ENCODE results near the gene CGREF1.

Gene CGREF1

GRCh38 chr2:27057184-27057583 lies 61.7 kb downstream of the CGREF1 start:
- no peak for DNase-seq (ENCODE audit: low read depth)
- no peak overlapping the region for H3K4me3 ChIP-seq (ENCODE audit: low read length)
- no peak for TF ChIP-seq CTCF (conservative IDR thresholded peaks at IDR 0.05; ENCODE audit: low read length)

GRCh38 chr2:27054721-27055120 lies 64.2 kb downstream of the CGREF1 start:
- H3K4me3 ChIP-seq (ENCODE audit: low read length): no peak overlapping the region
- no peak for TF ChIP-seq CTCF (conservative IDR thresholded peaks at IDR 0.05; ENCODE audit: low read length)
- DNase-seq (ENCODE audit: low read depth): no peak

GRCh38 chr2:27053776-27054175 lies 65.2 kb downstream of the CGREF1 start:
- no peak for DNase-seq (ENCODE audit: low read depth)
- H3K4me3 ChIP-seq (ENCODE audit: low read length): no peak overlapping the region
- no peak for TF ChIP-seq CTCF (conservative IDR thresholded peaks at IDR 0.05; ENCODE audit: low read length)

DNA sequence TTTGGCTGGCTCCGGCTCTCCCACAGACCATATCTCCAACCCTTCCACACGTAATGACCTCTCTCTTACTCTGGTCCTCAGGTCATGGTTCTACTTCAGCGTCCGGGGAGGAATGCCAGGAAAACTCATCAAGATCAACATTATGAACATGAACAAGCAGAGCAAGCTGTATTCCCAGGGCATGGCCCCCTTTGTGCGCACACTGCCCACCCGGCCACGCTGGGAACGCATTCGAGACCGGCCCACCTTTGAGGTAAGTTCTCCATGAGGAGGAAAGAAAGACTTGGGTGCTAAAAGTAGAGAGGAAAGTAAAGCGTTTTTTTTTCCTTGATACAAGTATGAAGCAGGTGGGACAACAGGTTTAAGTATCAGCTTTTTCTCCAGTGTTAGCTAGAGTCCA lies 65.6 kb downstream of the CGREF1 start:
- H3K4me3 ChIP-seq (ENCODE audit: low read length): no peak overlapping the region
- no peak for TF ChIP-seq CTCF (conservative IDR thresholded peaks at IDR 0.05; ENCODE audit: low read length)
- no peak for DNase-seq (ENCODE audit: low read depth)

DNA sequence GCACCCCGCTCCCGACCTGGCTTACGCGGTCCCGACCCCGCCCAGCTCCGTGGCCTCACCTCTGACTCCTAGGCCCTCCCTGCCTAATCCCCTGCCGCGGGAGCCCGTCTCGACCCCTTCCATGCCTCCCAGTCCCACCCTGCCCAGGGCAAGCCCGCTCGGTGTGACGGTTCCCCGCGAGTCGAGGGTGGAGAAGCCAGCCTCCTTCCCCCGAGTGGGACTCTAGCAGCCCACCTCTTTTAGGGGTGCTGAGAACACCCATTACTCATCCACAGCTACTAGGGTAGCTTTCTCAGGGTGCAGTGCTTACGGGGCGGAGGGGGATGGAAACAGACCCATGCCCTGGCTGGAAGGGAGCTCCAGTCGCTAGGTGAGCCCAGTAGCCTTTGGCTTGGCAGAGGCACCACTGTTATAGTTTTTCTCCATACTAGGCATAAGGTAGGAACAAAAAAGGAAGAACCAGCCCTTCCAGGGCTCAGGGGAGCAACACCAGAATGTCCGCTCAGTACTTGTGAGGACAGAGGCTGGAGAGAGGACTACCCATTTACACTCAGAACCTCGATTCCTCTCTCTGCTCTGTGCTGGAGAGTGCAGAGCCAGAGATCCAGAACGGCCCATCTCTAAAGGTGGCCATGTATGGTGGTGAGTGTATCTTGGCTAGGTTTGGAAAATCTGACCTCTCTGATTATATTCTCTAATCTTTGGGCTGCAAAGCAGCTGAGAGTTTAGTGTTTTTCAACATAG lies 66.9 kb downstream of the CGREF1 start:
- DNase-seq (ENCODE audit: low read depth): no peak
- no peak for TF ChIP-seq CTCF (conservative IDR thresholded peaks at IDR 0.05; ENCODE audit: low read length)

DNA sequence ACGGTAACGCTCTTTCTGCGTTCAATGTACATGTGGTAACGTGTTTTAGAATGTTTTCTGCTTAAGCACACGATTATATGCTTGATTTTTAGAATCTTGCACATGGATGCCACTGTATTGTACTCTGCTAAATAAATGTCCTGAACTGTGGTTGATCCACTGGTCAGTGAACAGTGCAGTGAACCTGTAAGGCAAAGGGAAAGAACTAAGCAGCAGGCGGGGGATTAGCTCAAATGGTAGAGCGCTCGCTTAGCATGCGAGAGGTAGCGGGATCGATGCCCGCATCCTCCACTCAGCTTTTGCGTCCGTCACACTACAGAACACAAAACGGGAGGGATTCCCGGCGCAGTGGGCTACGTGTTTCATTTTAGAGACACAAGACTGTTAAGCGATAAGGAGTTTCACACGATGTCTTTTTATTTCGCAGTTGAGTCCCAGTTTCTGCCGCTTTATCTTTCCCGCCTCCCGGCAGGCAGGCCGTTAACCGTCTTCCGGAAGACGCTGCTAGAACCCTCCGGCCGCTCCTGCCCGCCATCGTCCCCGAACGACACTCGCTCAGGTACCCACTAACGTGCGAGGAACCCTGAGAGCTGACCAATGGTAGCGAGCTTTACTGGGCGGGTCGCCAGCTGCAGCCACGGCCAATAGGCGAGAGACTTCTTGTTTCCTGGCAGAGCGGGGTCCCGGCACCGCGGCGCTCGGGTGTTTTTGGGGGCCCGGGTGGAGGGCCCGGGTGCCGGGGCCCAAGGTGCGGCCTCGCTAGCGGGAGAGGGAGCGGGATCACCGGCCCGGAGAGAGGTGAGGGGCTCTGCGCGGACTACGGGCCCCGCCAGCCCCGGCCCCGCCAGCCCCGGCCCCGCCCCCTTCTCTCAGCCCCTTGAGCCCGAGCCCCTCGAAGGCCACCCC lies 67.7 kb downstream of the CGREF1 start, which contains the start of gene AGBL5:
TSS of gene AGBL5 (plus strand) at position 673 of the 906 bp plus-strand sequence. CDS start 1,291 bp downstream, outside the sequence.
- peak within 1 kb of the TSS; percentile 89 for H3K4me3 ChIP-seq (ENCODE audit: low read length)
- DNase-seq (ENCODE audit: low read depth): peak; percentile 89
- TF ChIP-seq CTCF (conservative IDR thresholded peaks at IDR 0.05; ENCODE audit: low read length): no peak

More for the DNA sequence above, 66.9 kb downstream of the CGREF1 start:
- H3K4me3 ChIP-seq (ENCODE audit: low read length): peak overlapping the region; percentile 89
